GM10847 (cell line): ENCODE results near the gene UBA6.

Experiments used
- POLR2A ChIP-seq: IDR thresholded peaks from 2 replicates; pipeline ENCODE4 v1.6.1; 2011; ENCODE audit not compliant: insufficient read length; ENCODE audit errors: extremely low read depth

Gene UBA6

DNA sequence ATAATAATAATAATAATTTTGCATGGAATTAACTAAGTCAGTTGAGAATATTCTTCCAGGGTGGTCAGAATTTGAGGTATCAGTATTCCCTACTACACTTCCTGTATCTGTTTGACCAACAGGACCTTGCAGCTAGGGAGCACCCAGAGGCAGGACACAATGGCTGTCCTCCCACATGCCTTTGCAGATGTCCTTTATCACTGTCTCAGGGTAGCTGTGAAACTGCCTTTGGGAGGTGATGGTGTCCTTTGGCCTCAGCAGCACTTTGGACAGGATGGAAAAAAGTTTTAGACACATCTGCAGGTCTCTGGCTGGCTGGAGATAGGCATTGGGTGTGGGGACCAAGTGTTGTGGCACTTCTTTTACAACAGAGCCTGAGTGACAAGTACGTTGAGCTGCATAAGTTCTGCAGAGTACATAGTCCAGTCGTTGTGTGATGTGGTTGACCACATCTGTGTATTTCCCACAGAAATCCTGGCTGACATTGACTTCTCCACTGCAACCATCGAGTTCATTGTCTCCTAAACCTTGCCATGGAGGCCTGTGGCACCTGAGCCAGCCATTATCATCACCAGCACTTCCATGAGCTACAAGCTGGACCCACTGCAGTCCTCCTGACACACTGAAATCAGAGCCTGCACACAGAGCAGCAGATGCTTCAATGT lies 19.1 kb upstream of the UBA6 start:
- no peak for TF ChIP-seq POLR2A

DNA sequence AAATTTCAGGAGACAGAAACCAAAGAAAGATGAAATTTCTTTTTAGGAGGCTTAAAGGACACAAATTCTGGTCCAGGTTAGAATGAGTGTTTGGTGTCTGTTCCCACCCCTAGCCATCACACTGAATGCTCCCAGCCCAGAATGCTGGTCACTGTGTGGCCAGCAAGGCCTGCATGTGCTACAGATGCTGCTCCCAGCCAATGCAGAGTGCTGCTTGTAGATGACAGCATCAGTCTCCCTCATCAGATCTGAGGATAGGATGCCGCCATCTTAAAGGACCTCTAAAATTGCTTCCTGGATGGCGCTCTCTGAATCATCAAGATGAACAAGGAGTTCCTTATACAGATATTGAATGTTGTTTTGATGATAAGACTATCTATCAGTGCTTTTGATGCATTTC lies 17.9 kb upstream of the UBA6 start:
- TF ChIP-seq POLR2A, result no peak

DNA sequence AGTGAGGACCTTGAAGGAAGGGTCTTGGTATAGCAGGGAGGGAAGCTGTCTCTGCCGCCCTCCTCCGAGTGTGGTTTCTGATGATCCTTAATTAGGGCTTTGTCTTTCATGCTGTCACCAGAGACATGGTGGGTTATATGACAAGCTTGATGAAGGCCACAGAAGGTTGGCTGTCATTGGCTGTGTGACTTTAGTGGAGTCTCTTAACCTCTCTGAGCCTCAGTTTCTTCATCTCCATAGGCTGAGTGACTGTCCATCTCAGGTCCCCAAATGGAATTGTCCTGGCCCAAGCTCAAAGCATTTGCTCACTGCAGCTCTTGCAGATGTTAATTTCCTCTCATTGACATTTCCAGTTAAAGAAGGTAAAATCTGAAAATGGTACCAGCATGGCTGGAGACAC lies 16.6 kb upstream of the UBA6 start:
- no peak for TF ChIP-seq POLR2A

DNA sequence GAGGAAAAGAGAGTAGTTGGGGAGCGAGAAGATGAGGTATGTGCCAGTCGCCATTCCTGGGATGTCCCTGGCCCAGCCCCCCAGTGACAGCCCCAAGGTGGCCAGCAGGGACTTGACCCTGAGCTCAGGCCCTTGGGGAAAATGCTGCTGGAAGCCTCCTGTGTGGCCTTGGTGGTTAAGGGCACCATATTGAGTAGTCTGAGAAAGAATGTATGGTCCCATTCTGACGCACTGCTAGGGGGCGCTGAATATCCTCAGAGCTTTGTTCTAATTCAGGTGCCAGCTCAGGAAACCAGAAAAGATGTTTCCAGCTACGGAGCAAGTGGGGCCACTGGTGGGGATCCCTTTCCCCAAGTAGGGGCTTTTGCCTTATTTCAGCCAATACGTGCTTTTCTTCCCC lies 14.0 kb upstream of the UBA6 start:
- TF ChIP-seq POLR2A, result no peak

DNA sequence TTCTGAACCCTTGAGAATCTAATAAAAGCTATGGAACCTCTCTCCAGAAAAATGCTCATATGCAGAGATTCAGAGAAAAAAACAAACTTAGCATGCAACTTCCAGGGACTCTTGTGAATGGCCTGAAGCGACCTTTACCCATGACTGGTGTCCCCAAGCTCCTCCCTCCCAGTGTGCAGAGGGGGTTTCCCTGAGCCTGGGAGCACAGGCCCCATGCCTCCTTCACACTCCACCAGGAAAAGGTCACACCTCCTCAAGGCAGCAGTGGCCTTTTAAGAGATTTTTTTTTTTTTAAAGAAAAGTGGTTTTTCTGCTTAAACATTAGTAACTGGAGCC lies 13.3 kb upstream of the UBA6 start:
- no peak for TF ChIP-seq POLR2A

DNA sequence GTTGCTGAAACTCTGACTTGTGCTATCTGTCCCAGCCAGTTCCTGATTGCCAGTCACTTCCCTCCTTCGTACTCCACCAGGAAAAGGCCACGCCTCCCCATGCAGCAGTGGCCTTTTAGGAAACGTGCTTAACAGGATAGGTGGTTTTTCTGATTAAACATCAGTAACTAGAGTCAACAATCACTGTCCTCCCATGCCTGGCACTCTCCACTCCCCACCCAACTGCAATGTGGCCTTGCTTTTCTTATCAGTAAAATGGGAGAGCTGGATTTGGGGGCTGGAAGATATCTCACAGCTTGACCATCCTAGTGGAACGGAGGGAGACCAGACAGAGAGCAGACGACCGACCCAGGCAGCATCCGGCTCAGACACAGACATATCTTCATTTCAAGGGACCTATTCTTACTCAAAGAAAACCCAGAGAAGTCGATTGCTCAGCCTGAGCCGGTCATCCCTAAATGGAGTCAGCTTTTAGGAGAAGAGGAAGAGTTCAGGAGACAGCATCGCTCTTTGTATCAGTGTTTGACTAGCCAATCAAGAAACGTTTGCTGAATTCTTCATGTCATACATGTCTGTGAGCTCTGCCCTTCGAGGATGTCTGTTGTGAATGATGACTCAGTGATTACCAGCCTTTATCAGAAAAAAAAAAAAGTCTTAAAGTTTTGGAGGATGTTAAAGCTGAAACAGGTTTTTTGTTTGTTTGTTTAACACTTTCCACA lies 12.7 kb upstream of the UBA6 start:
- no peak for TF ChIP-seq POLR2A

DNA sequence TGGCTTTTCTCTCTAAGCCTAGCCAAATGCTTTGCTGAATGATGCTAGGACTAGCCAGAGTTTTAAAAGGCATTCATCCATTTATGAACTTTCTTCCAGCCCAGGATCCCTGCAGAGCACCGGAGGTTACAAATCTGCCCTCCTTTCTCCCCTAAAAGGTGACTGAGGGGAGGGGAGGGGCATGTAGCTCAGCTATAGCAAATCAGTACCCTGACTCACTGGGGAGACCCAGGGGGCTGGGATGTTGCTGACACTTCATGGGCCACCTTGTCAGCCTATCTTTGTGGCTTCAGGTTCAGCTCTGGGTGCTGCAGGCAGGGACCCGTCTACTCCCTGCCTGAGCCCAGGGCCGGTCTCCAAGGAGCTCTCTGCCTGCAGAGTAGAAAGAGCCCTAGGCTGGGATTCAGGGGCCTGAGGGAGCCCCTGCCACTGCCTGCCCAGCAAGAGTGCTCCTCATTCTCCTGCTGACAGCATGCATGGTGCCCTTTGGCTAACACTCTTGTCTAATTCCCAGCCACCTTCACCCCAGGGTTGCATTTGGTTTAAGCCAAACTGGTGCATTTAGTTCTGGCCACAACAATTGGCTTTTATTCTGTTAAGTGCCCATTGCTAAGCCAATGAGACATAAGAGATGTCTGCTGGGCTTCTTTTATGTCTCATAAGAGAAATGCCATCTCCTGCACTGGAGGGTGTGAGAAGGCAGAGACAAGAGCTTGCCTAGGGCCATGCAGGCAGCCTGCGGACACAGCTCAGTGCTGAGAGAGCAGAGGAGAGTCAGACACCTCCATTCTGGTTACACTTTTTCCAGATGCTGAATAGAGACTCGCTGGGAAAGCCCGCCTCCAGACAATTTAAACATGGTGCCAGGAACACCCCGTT lies 11.9 kb upstream of the UBA6 start:
- TF ChIP-seq POLR2A, result no peak

DNA sequence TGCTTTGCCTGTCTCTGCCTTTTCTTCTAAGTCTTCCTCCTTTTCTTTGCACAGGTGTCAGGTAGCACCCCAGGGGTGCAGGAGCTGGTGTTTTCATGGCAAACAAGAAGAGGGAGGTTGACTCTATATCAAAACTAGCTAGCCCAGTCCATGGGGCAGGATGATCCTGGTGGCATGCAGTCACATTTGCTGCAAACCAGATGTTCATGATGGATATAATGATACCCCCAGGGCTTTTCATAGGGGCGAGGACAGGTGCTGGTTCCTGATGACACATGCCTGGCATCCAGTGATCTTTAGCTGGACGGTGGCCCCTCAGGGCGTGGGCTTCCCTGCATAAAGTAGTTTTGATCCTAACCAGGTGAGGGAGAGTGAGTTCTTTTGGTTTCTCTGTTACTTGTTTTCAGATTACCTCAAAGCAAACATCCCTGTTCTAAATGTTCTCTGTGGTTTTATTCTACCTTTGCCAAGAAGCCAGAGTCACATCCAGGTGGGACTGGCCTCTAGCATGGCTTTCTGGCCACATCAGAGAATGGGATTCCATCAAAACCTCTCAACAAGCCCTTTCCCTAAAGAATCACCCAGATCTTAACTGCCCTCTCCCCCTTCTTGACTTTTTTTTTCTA lies 11.2 kb upstream of the UBA6 start:
- no peak for TF ChIP-seq POLR2A

DNA sequence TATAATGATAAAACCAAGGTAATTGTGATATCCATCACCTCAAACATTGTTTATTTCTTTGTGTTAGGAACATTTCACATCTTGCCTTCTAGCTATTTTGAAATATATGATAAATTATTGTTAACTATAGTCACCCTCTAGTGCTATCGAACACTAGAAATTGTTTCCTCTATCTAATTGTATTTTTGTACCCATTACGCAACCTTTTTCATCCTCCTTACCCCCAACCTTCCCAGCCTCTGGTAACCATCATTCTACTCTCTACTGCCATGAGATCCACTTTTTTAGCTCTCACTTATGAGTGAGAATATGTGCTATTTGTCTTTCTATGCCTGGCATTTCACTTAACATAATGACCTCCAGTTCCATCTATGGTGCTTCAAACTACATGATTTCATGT lies 3.9 kb upstream of the UBA6 start:
- TF ChIP-seq POLR2A, result no peak

DNA sequence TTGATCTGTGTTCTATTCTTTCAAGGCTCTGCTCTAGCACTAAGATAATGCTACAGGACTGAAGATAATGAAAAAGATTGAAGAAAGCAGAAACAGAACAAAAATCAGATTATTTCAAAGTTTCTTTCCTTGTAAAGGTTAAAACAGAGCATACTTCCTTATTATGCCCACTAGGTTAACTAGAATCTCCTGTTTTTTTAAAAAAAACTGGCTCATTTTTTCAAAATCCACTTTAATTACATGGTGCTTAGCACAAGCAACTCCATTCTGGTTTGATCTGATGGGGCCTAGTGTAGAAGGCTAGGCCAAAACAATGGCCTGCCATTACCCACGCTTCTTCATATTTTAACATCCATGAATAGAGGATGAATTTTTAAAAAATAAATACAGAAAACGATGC lies 1.2 kb upstream of the UBA6 start:
- TF ChIP-seq POLR2A, result no peak

DNA sequence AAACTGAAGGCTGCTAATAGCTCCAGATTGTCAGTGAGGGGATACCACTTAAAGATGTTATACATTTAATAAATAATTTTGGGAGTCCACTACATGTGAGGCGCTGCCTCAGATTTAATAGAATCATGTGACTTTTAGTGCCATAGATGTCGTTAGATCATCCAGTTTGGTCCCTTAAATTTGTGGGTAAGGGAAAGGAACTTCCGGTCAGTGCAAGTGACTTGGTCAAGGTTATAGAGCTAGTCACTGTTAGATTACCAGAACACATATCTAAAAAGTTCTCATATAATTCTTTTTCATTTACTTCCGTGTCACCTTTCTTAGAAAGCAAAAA lies 529 bp upstream of the UBA6 start:
- TF ChIP-seq POLR2A, result no peak

DNA sequence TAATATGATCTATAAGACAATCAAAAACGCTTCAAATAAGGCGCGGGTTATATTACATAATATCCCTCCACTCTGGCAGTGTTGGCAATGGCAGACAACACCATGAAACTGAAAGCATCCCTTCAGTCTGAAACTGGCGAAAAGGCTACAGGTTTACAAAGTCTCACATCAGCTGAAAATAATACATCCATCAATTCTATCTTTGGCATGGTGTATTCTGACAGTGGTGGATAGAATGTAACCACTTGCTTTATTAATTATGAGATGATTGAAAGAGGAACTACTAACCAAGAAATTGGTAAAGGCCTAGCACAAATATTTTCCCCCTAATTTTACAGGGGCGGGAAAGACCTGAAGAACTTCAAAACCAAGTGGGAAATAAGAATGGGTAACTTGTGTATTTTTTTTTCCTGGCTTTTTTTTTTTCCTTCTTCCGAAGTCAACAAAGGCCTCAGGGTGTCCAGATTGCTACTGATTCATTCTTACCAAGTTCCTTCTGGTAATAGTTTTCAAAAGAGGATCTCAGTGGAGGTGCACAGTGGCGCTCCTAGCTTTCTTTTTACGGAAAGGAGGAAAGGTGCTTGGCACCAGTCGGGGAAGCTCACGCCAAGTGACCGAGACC lies 728 bp downstream of the UBA6 start:
- no peak for TF ChIP-seq POLR2A

DNA sequence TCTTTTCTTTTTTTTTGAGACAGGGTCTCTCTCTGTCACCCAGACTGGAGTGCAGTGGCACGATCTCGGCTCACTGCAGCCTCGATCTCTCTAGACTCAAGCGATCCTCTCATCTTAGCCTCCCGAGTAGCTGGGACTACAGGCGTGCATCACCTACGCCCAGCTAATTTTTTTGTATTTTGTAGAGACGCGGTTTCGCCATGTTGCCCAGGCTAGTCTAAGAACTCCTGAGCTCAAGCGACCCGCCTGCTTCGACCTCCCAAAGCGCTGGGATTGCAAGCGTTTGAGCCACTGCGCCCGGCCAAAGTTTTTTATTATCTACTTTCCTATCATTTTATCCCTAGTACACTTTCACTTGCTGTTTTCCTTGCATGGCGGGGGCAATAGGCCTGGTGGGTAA lies 1.4 kb downstream of the UBA6 start:
- TF ChIP-seq POLR2A, result no peak

DNA sequence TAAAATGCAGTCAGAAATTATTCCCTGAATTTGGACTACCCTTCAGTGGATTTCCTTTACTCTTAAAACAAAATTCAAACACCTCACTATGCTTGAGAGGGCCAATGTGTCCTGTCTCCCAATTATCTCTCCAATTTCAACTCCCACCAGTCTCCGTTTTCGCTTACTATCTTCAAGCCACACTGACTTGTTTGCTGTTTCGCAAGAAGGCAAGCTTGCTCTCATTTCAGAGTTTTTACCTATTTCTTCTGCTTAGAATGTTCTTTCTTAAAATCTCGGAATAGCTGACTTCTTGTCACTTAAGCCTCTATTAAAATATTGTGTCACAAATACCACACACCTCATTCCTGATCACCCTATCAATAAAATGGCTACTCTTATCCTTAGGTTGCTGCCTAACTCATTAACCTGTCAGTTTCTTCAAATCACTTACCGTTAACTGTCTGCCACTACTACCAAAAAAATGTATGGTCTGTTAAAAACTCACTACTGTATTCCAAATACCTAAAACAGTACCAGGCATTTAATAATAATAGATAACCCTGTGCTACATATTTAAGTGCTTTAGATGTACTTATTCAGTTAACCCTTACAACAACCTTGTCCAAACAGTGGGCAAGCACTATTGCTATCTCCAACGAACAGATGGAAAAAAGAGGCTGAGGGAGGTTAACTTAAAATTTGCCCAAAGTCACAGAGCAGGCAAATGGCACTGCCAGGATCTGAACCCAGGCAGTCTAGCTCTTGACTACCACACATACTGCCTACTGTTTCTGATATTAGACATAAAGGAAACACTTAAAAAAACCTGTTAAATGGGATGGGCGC lies 2.9 kb downstream of the UBA6 start:
- no peak for TF ChIP-seq POLR2A

DNA sequence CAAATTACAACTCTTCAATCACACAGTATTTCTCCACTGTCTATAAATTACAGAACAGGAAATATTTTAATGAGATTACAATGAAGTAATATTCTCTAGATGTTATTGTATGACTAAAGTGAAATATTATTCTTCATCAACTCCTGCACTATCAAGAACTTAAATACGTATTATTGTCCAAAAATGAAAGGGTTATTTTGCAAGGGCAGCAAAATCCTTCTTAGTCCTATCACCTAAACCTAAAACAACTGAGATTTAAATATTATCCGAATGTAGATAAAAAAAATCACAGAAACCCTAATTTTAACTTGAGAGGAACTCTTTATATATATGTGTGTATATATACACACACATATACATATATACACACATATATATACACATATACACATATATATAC lies 4.9 kb downstream of the UBA6 start:
- no peak for TF ChIP-seq POLR2A
